ENCODE measurements around the gene ACOT7. TPM values are rescaled to one million over a fixed set of nuclear protein-coding genes. Genes with fewer than 3 reads are reported as not detected.

Gene ACOT7
- total RNA-seq, 3 donors from 2014 or later: 9.4 to 12.8 (median 11.5) TPM

- Histone ChIP-seq H3K27ac (no peak overlapping the region), H3K4me1 (no peaks in the 10 kb centered on the region), H3K36me3 (no peaks in the 10 kb centered on the region), H3K4me3 (no peak overlapping the region), H3K9me3 (no peaks in the 10 kb centered on the region), H3K27me3 (no peaks in the 10 kb centered on the region)
- intact Hi-C loops (cut with DNase I; ENCODE audit: low total_unique reads): no loop called here
- TF ChIP-seq CTCF (IDR thresholded peaks at IDR 0.05) (no peak), POLR2AphosphoS5 (IDR thresholded peaks at IDR 0.05) (no peak), POLR2A (IDR thresholded peaks at IDR 0.05) (no peak)
- no peak for DNase-seq (ENCODE audit: low spot score in 2 of 2)
Measured at GRCh38 chr1:6278263-6278662, 115.3 kb downstream of the ACOT7 start.

GRCh38 chr1:6276811-6277555 lies 116.6 kb downstream of the ACOT7 start:
- no peak for DNase-seq (ENCODE audit: low spot score in 2 of 2)
- Histone ChIP-seq H3K4me3 (peak overlapping the region in 1 of 3 donors; percentile 41), H3K9me3 (no peaks in the 10 kb centered on the region), H3K36me3 (no peaks in the 10 kb centered on the region), H3K4me1 (no peaks in the 10 kb centered on the region), H3K27ac (no peak overlapping the region), H3K27me3 (no peaks in the 10 kb centered on the region)
- TF ChIP-seq POLR2A (IDR thresholded peaks at IDR 0.05) (no peak), CTCF (IDR thresholded peaks at IDR 0.05) (no peak), POLR2AphosphoS5 (IDR thresholded peaks at IDR 0.05) (no peak)
- intact Hi-C loops (cut with DNase I; ENCODE audit: low total_unique reads): no loop called here

- H3K27me3 ChIP-seq: no peaks in the 10 kb centered on the region
- no peaks in the 10 kb centered on the region for H3K4me1 ChIP-seq
- DNase-seq (ENCODE audit: low spot score in 2 of 2): no peak
- TF ChIP-seq POLR2A (IDR thresholded peaks at IDR 0.05) (no peak), POLR2AphosphoS5 (IDR thresholded peaks at IDR 0.05) (peak in 1 of 3 donors; percentile 10), CTCF (IDR thresholded peaks at IDR 0.05) (no peak)
- H3K27ac ChIP-seq: peak overlapping the region in 1 of 2 donors; percentile 75
- H3K4me3 ChIP-seq: peak overlapping the region in 1 of 3 donors; percentile 41
- intact Hi-C loops (cut with DNase I; ENCODE audit: low total_unique reads): no loop called here
- no peaks in the 10 kb centered on the region for H3K9me3 ChIP-seq
- no peaks in the 10 kb centered on the region for H3K36me3 ChIP-seq
Measured at GRCh38 chr1:6275826-6276782, 117.5 kb downstream of the ACOT7 start.

- intact Hi-C loops (cut with DNase I; ENCODE audit: low total_unique reads): no loop called here
- no peaks in the 10 kb centered on the region for H3K4me1 ChIP-seq
- TF ChIP-seq POLR2A (IDR thresholded peaks at IDR 0.05): no peak
- TF ChIP-seq CTCF (IDR thresholded peaks at IDR 0.05): no peak
- TF ChIP-seq POLR2AphosphoS5 (IDR thresholded peaks at IDR 0.05): no peak
- no peak overlapping the region for H3K27ac ChIP-seq
- H3K4me3 ChIP-seq: no peak overlapping the region
- no peaks in the 10 kb centered on the region for H3K36me3 ChIP-seq
- H3K9me3 ChIP-seq: no peaks in the 10 kb centered on the region
- DNase-seq (ENCODE audit: low spot score in 2 of 2): no peak
- no peaks in the 10 kb centered on the region for H3K27me3 ChIP-seq
Measured at GRCh38 chr1:6274622-6275139, 118.9 kb downstream of the ACOT7 start.

Measured in breast epithelium (tissue), 4 donors.